Measurements from ENCODE around the gene KRT71.

The KRT71 gene

DNA sequence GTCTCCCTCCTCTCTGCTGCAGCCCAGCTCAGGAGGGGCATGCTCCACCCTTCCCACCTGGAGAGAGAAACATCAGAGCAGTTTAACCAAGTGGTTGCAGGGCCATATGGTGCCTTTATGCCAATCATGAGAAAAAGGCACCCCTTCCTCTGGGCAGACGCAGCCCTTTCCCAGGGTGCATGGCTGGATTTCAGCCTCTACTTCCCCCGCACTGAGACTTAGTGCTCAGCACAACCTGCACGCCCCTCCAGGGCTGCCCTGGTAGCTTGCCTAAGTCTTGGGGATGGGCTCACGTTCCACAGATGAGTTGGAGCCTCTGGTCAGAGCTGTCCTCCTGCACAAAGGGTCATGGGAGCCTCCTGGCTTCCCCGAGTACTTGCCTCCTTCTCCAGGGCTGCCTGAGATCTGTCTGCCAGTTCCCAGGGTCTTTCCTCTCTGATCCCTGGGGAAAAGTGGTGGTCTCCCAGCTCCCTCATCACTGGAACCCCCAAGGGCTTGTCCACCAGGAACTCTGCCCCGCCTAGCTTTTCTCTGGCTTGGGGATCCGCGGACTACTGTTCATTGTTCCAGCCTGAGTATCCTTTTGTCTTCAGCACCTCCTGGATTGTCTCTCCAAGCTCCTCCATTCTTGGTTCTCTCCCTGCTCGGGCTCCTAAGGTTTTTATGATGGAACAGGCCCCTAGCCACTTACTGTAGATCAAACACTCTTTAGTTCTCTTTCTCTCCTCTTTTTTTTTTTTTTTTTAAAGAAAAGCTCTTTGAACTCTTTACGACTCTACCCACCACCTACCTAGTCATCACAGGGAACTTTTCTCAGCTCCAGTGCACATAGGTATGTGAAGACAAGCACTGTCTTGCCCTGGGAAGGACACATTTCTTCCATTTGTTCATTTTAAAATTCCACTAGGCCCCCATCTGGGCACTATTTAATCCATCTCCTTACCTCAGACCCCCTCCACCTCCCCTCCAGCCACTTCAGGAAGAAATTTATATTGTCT lies 26.8 kb upstream of the KRT71 start:
- H3K9me3 ChIP-seq (ENCODE audit: severe bottlenecking), result no peaks in the 10 kb centered on the region
- DNase-seq (ENCODE audit: low spot score), result peak; percentile 36
- H3K4me3 ChIP-seq (ENCODE audit: severe bottlenecking), result no peak overlapping the region
- peaks cover 40% of the 10 kb centered on the region for H3K4me1 ChIP-seq (ENCODE audit: insufficient read depth, poor library complexity, severe bottlenecking)
- H3K36me3 ChIP-seq (ENCODE audit: low read depth), result no peaks in the 10 kb centered on the region
- H3K27me3 ChIP-seq (ENCODE audit: insufficient read depth, poor library complexity, severe bottlenecking), result no peaks in the 10 kb centered on the region
- ATAC-seq (ENCODE audit: low read depth), result peak; percentile 52
- H3K27ac ChIP-seq (ENCODE audit: poor library complexity, severe bottlenecking), result peak overlapping the region; percentile 83
- TF ChIP-seq, protein P1, sequence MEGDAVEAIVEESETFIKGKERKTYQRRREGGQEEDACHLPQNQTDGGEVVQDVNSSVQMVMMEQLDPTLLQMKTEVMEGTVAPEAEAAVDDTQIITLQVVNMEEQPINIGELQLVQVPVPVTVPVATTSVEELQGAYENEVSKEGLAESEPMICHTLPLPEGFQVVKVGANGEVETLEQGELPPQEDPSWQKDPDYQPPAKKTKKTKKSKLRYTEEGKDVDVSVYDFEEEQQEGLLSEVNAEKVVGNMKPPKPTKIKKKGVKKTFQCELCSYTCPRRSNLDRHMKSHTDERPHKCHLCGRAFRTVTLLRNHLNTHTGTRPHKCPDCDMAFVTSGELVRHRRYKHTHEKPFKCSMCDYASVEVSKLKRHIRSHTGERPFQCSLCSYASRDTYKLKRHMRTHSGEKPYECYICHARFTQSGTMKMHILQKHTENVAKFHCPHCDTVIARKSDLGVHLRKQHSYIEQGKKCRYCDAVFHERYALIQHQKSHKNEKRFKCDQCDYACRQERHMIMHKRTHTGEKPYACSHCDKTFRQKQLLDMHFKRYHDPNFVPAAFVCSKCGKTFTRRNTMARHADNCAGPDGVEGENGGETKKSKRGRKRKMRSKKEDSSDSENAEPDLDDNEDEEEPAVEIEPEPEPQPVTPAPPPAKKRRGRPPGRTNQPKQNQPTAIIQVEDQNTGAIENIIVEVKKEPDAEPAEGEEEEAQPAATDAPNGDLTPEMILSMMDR (IDR thresholded peaks at IDR 0.05; ENCODE audit: poor library complexity, severe bottlenecking), result no peak

DNA sequence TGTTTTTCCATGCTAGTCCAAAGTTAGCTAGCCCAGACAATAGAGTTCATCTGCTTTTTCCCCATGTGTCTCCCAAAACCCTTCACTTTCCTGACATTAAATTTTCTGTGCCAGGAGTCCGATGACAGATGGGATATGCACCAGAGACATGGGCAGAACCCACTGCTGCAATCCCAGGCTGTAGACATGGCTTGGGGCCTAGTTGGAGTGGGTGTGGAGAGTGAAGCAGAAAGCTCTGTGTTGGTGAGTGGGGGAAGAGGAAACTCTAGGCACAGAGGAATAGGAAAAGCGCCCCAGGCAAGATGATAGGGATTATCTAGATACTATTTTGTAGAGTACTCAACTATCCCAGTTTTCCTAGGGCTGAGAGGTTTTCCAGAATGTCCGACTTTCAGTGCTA lies 25.5 kb upstream of the KRT71 start:
- Histone ChIP-seq H3K27me3 (ENCODE audit: insufficient read depth, poor library complexity, severe bottlenecking) (no peaks in the 10 kb centered on the region), H3K36me3 (ENCODE audit: low read depth) (no peaks in the 10 kb centered on the region), H3K27ac (ENCODE audit: poor library complexity, severe bottlenecking) (no peak overlapping the region), H3K4me3 (ENCODE audit: severe bottlenecking) (no peak overlapping the region), H3K9me3 (ENCODE audit: severe bottlenecking) (no peaks in the 10 kb centered on the region), H3K4me1 (ENCODE audit: insufficient read depth, poor library complexity, severe bottlenecking) (peaks cover 40% of the 10 kb centered on the region)
- TF ChIP-seq, protein P1 (IDR thresholded peaks at IDR 0.05; ENCODE audit: poor library complexity, severe bottlenecking), result no peak
- ATAC-seq (ENCODE audit: low read depth) (no peak), DNase-seq (ENCODE audit: low spot score) (no peak)

DNA sequence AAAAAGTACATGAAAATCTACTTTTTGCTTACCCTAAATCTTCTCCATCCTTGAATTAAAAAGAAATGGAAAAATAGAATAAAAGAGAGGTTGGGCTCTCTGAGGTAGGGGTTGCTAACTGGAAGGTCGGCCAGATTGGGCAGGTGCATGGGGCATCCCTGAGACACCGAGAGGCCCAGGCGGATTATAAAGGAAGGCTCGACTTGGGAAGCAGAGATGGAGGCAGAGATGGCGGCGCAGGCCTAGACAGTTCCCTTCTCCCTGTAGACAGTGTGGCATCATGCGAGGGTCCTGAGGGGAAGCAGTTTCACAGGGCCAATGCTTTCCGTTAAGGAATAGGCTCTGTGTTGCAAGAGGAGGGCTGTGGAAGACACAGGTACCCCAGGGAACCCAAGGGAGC lies 24.4 kb upstream of the KRT71 start:
- no peaks in the 10 kb centered on the region for H3K27me3 ChIP-seq (ENCODE audit: insufficient read depth, poor library complexity, severe bottlenecking)
- no peak overlapping the region for H3K4me3 ChIP-seq (ENCODE audit: severe bottlenecking)
- H3K36me3 ChIP-seq (ENCODE audit: low read depth), result no peaks in the 10 kb centered on the region
- DNase-seq (ENCODE audit: low spot score) (no peak), ATAC-seq (ENCODE audit: low read depth) (no peak)
- TF ChIP-seq, protein P1 (IDR thresholded peaks at IDR 0.05; ENCODE audit: poor library complexity, severe bottlenecking), result no peak
- H3K4me1 ChIP-seq (ENCODE audit: insufficient read depth, poor library complexity, severe bottlenecking), result peaks cover 30% of the 10 kb centered on the region
- no peaks in the 10 kb centered on the region for H3K9me3 ChIP-seq (ENCODE audit: severe bottlenecking)
- H3K27ac ChIP-seq (ENCODE audit: poor library complexity, severe bottlenecking), result no peak overlapping the region

DNA sequence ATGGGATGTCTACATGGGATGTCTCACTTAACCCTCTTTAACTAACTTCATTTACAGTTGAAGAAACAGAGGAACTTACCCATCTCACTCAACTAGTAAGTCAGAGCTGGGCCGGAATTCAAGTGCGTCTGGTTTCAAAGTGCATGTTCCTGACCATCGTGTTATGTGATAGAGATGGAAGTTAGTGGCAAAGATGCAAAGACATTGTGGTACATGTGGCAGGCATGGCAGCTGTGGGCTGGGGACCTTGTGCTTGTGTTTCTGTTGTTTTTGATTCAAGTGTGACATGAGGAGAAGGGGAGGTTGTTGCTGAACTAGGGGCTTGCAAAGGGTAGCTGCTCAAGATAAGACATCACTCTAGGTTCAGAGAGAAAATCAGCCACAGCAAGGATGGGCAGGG lies 23.0 kb upstream of the KRT71 start:
- H3K4me3 ChIP-seq (ENCODE audit: severe bottlenecking), result no peak overlapping the region
- no peaks in the 10 kb centered on the region for H3K9me3 ChIP-seq (ENCODE audit: severe bottlenecking)
- no peaks in the 10 kb centered on the region for H3K27me3 ChIP-seq (ENCODE audit: insufficient read depth, poor library complexity, severe bottlenecking)
- no peak for ATAC-seq (ENCODE audit: low read depth)
- no peaks in the 10 kb centered on the region for H3K36me3 ChIP-seq (ENCODE audit: low read depth)
- no peak for DNase-seq (ENCODE audit: low spot score)
- TF ChIP-seq, protein P1 (IDR thresholded peaks at IDR 0.05; ENCODE audit: poor library complexity, severe bottlenecking), result no peak
- peaks cover 16% of the 10 kb centered on the region for H3K4me1 ChIP-seq (ENCODE audit: insufficient read depth, poor library complexity, severe bottlenecking)
- no peak overlapping the region for H3K27ac ChIP-seq (ENCODE audit: poor library complexity, severe bottlenecking)

DNA sequence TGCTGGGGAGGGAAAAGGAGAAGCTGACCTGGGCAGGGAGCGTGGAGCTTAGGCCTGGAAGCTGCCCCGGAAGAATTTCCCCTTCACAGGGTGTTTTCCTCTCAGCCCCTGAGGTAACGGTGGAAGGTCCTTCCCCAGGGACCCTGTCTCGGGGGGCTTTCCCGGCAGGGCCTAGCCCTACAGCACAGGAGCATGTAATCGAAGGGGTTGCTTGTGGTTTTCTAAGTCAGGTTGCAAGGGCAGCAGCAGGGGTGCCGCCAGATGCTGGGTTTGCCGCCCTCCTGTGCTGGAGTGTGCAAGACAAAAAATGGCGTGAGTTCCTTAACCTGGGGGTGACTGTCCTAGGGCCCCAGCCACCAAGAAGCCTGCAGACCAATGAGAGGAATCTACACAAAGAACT lies 22.3 kb upstream of the KRT71 start:
- DNase-seq (ENCODE audit: low spot score) (no peak), ATAC-seq (ENCODE audit: low read depth) (no peak)
- Histone ChIP-seq H3K4me3 (ENCODE audit: severe bottlenecking) (no peak overlapping the region), H3K27me3 (ENCODE audit: insufficient read depth, poor library complexity, severe bottlenecking) (no peaks in the 10 kb centered on the region), H3K4me1 (ENCODE audit: insufficient read depth, poor library complexity, severe bottlenecking) (peaks cover 10% of the 10 kb centered on the region), H3K27ac (ENCODE audit: poor library complexity, severe bottlenecking) (no peak overlapping the region), H3K9me3 (ENCODE audit: severe bottlenecking) (no peaks in the 10 kb centered on the region), H3K36me3 (ENCODE audit: low read depth) (no peaks in the 10 kb centered on the region)
- TF ChIP-seq, protein P1 (IDR thresholded peaks at IDR 0.05; ENCODE audit: poor library complexity, severe bottlenecking), result no peak
